GM12873 (cell line): ENCODE results near the gene CYP27B1.
A peak's percentile ranks its signal among the peaks of the same experiment; 100 is the strongest.

Experiments used
- TF ChIP-seq, protein P1 (sequence below): IDR thresholded peaks from 2 replicates; pipeline ENCODE4 v1.5.1; 2012; ENCODE audit warnings: low read depth, mild to moderate bottlenecking, moderate library complexity, low read length, control low read depth; ENCODE audit not compliant: insufficient read depth; ENCODE audit errors: missing control alignments

Gene CYP27B1

GRCh38 chr12:57811028-57811755 is 44.3 kb upstream of the CYP27B1 start:
- TF ChIP-seq, protein P1, sequence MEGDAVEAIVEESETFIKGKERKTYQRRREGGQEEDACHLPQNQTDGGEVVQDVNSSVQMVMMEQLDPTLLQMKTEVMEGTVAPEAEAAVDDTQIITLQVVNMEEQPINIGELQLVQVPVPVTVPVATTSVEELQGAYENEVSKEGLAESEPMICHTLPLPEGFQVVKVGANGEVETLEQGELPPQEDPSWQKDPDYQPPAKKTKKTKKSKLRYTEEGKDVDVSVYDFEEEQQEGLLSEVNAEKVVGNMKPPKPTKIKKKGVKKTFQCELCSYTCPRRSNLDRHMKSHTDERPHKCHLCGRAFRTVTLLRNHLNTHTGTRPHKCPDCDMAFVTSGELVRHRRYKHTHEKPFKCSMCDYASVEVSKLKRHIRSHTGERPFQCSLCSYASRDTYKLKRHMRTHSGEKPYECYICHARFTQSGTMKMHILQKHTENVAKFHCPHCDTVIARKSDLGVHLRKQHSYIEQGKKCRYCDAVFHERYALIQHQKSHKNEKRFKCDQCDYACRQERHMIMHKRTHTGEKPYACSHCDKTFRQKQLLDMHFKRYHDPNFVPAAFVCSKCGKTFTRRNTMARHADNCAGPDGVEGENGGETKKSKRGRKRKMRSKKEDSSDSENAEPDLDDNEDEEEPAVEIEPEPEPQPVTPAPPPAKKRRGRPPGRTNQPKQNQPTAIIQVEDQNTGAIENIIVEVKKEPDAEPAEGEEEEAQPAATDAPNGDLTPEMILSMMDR: no peak

- TF ChIP-seq, protein P1: no peak
Observed at GRCh38 chr12:57810450-57810849, 43.6 kb upstream of the CYP27B1 start.

- TF ChIP-seq, protein P1: no peak
Observed at GRCh38 chr12:57809425-57809824, 42.5 kb upstream of the CYP27B1 start.

- TF ChIP-seq, protein P1: no peak
Observed at GRCh38 chr12:57808351-57808750, 41.5 kb upstream of the CYP27B1 start.

DNA sequence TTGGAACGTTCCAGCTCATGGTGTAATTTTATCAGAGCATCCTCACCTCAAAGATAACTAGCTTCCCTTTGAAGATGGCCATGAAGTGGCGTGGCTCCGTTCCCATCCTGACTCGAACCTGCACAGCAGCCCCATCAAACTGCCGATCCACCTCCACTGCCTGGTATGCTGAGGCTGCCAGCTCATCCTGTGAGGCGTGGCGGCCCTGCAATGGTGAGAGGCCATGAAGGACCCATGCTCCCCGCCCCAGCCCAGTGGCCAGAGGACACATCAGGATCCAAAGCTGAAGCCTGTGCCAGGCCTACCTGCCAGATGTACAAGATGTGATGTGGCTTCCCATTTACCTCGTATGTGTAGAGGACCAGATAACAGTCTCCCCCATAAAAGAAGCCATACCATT is 40.4 kb upstream of the CYP27B1 start:
- TF ChIP-seq, protein P1: no peak

- TF ChIP-seq, protein P1: no peak
Observed at GRCh38 chr12:57806677-57807076, 39.8 kb upstream of the CYP27B1 start.

DNA sequence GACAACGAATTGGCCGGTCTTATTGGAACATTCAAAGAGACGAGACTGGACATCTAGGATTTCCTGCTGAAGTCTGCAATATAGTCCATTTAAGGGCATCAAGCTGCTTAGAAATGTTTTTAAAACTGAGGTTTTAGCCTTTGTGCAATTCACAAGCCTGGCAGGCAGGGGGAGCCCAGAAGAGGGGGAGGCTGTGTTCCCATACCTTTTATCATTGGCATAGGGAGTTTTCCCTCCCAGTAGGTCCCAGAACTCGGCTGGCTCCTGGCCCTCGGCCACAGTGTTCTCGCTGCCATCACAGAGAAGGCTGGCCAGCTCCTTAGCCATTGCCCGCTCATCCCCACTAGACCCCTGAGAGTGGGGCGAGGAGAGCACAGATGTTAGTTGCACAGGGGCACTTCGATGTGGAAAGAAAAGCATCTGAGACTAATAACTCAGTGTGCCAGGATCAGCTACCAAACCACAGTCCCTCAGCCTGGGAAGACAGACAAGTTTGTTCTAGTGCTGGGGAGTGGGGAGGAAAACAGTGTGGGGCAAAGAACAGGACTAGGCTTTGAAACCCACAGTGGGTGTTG is 36.5 kb upstream of the CYP27B1 start:
- TF ChIP-seq, protein P1: peak; percentile 77
